GM12878 (cell line): ENCODE measurements around the gene TMEM86A. TPM values are rescaled to one million over a fixed set of nuclear protein-coding genes. Genes with fewer than 3 reads are reported as not detected.

Source experiments
- ATAC-seq: fragments of 200-7000 bp; cut with Tn5 transposase; 3 replicates; pipeline ENCODE4 v1.9.1; 2020; ENCODE audit warnings: mild to moderate bottlenecking, moderate library complexity
- BruUV-seq: library from RNA; stranded (reverse); fragments of 400-500 nt; replicated peaks from 2 replicates; lab custom pipeline; 2021; lab: Mats Ljungman, UMichigan
- CTCF ChIA-PET: fragments of 300-600 bp; sonication (Branson Sonifier 250); formaldehyde crosslinking; extraction: SDS; loops from one replicate; lab custom pipeline; 2021; ENCODE audit warnings: inconsistent platforms; lab: Yijun Ruan, JAX
- POLR2A ChIA-PET: fragments of 350-600 bp; formaldehyde crosslinking; extraction: SDS; loops from one replicate; lab custom pipeline; 2021; ENCODE audit warnings: inconsistent platforms; lab: Charles Lee
- RAD21 ChIA-PET: fragments of 300-600 bp; sonication (Branson Sonifier 250); formaldehyde crosslinking; loops from one replicate; lab custom pipeline; 2023; ENCODE audit warnings: antibody characterized with exemption; ENCODE audit not compliant: unreplicated experiment; lab: Charles Lee
- SMC1A ChIA-PET: fragments of 300-600 bp; sonication (Branson Sonifier 250); formaldehyde crosslinking; loops from one replicate; lab custom pipeline; 2023; ENCODE audit not compliant: unreplicated experiment, uncharacterized antibody; lab: Charles Lee
- DNase-seq: peaks from one replicate; pipeline ENCODE4 v3.0.0-alpha.2; 2011; ENCODE audit warnings: low read depth, low spot score
- FAIRE-seq: peaks from 3 replicates; lab custom pipeline; 2011; peaks lifted over from hg19 to GRCh38; lab: Jason Lieb, UNC
- H2AFZ ChIP-seq: 2 replicates; pipeline ENCODE4 v1.6.0; 2011; ENCODE audit warnings: low read depth, low read length, control low read depth; ENCODE audit not compliant: control insufficient read depth
- H3K27ac ChIP-seq: 2 replicates; pipeline ENCODE4 v1.5.1; 2011; ENCODE audit warnings: control low read depth; ENCODE audit not compliant: control insufficient read depth, insufficient read depth
- H3K27me3 ChIP-seq, 2 experiments: replicated peaks in 1 of 2; 2 replicates each; pipeline versions ENCODE4 v1.6.0 to v1.6.1; 2011; ENCODE audit warnings: low read length in 1 of 2; ENCODE audit not compliant: control insufficient read depth in 2 of 2, insufficient read depth in 2 of 2
- H3K36me3 ChIP-seq, 2 experiments: 2 replicates each; pipeline ENCODE4 v1.5.1; 2011; ENCODE audit warnings: low read length in 1 of 2; ENCODE audit not compliant: control insufficient read depth in 2 of 2, insufficient read depth in 2 of 2
- H3K4me1 ChIP-seq: 2 replicates; pipeline ENCODE4 v1.6.1; 2011; ENCODE audit warnings: mild to moderate bottlenecking, low read length, moderate library complexity, mixed read lengths; ENCODE audit not compliant: control insufficient read depth, insufficient read depth
- H3K4me2 ChIP-seq: 2 replicates; pipeline ENCODE4 v1.6.0; 2011; ENCODE audit warnings: control low read depth; ENCODE audit not compliant: control insufficient read depth, insufficient read depth
- H3K4me3 ChIP-seq: fragments of 200-600 bp; sonication (generic); 2 replicates; pipeline ENCODE4 v1.5.1; 2016
- H3K79me2 ChIP-seq: 2 replicates; pipeline ENCODE4 v1.6.0; 2011; ENCODE audit warnings: low read length; ENCODE audit not compliant: control insufficient read depth, insufficient read depth
- H3K9ac ChIP-seq: 2 replicates; pipeline ENCODE4 v1.8.0; 2011; ENCODE audit warnings: low read length, control low read depth, mixed read lengths; ENCODE audit not compliant: control insufficient read depth, insufficient read depth
- H3K9me3 ChIP-seq: replicated peaks from 3 replicates; pipeline ENCODE4 v1.5.1; 2011; ENCODE audit warnings: mild to moderate bottlenecking, low read length; ENCODE audit not compliant: control insufficient read depth, insufficient read depth
- H4K20me1 ChIP-seq: 2 replicates; pipeline ENCODE4 v1.6.0; 2011; ENCODE audit not compliant: control insufficient read depth, insufficient read depth
- CBX3 ChIP-seq: fragments of 200-600 bp; sonication (generic); IDR thresholded peaks from 2 replicates; pipeline ENCODE4 v1.6.1; 2016; ENCODE audit warnings: low read depth, borderline replicate concordance
- CHD2 ChIP-seq: IDR thresholded peaks from 2 replicates; pipeline ENCODE4 v1.6.1; 2011; ENCODE audit warnings: low read depth, low read length, improper control_type of control experiment, borderline replicate concordance
- CREB1 ChIP-seq: IDR thresholded peaks from 2 replicates; pipeline ENCODE4 v1.6.1; 2012; ENCODE audit warnings: low read depth, mild to moderate bottlenecking, inconsistent platforms
- ELK1 ChIP-seq: IDR thresholded peaks from 2 replicates; pipeline ENCODE4 v1.6.1; 2012; ENCODE audit warnings: low read depth, low read length, improper control_type of control experiment
- EZH2 ChIP-seq: IDR thresholded peaks from 2 replicates; pipeline ENCODE4 v1.6.1; 2012; ENCODE audit warnings: low read depth, mild to moderate bottlenecking, control low read depth, inconsistent platforms, low read length, borderline replicate concordance; ENCODE audit not compliant: control insufficient read depth
- GATAD2B ChIP-seq: fragments of 450-650 bp; conservative IDR thresholded peaks from 2 replicates; pipeline ENCODE4 v1.6.1; 2017; ENCODE audit warnings: low read depth, mild to moderate bottlenecking, moderate library complexity
- MLLT1 ChIP-seq: fragments of 450-650 bp; IDR thresholded peaks from 2 replicates; pipeline ENCODE4 v1.6.1; 2016; ENCODE audit warnings: mild to moderate bottlenecking
- MTA2 ChIP-seq: fragments of 450-650 bp; IDR thresholded peaks from 2 replicates; pipeline ENCODE4 v1.6.1; 2016; ENCODE audit warnings: low read depth, mild to moderate bottlenecking, moderate library complexity
- NFXL1 ChIP-seq: fragments of 450-650 bp; IDR thresholded peaks from 2 replicates; pipeline ENCODE4 v1.6.1; 2017; ENCODE audit warnings: antibody characterized with exemption, mild to moderate bottlenecking, borderline replicate concordance
- NRF1 ChIP-seq: conservative IDR thresholded peaks from 2 replicates; pipeline ENCODE4 v1.6.1; 2011; ENCODE audit warnings: mild to moderate bottlenecking, low read depth, low read length, improper control_type of control experiment
- SMARCA5 ChIP-seq: fragments of 450-650 bp; IDR thresholded peaks from 2 replicates; pipeline ENCODE4 v1.6.1; 2017; ENCODE audit warnings: mild to moderate bottlenecking
- YY1 ChIP-seq: IDR thresholded peaks from 2 replicates; pipeline ENCODE4 v1.6.1; 2011; ENCODE audit warnings: low read depth, mild to moderate bottlenecking, low read length
- ZBTB40 ChIP-seq: fragments of 450-650 bp; IDR thresholded peaks from 2 replicates; pipeline ENCODE4 v1.6.1; 2016; ENCODE audit warnings: mild to moderate bottlenecking, moderate library complexity, borderline replicate concordance
- WGBS: methylation state at CpG from one replicate; pipeline ENCODE4 v1.1.6; 2016; ENCODE audit warnings: low lambda C conversion rate; ENCODE audit not compliant: insufficient replicate concordance, insufficient coverage; ENCODE audit errors: missing lambda C conversion rate; 5-methylcytosine and 5-hydroxymethylcytosine counted together
- in situ Hi-C: fragments of 300-500 bp; cut with MboI; formaldehyde crosslinking; loops from 9 replicates; pipeline ENCODE4 v1.14.3; 2018; ENCODE audit warnings: mixed read lengths
- intact Hi-C: fragments of 100-400 bp; cut with micrococcal nuclease; formaldehyde crosslinking; loops from one replicate; pipeline ENCODE4 v1.14.2; 2022; ENCODE audit not compliant: unreplicated experiment
- polyA plus RNA-seq, 11 experiments: library from polyadenylated mRNA; depleted of rRNA in 4 of 11; unstranded in 6 of 11; stranded (reverse) in 5 of 11; fragments of >200 nt; fragmentation: Nextera tagmentation in 4 of 11; fragmentation: Illumina TruSeq in 1 of 11; extraction: Ambion mirVana in 4 of 11; extraction: Trizol in 1 of 11; gene quantifications; 1 replicate in 1 of 11; 2 replicates in 10 of 11; pipeline versions ENCODE4 v1.2.1 to v1.2.3, GENCODE V29; 2011 to 2016; ENCODE audit warnings: inconsistent platforms in 2 of 11, missing spikeins in 2 of 11, low read depth in 1 of 11
- total RNA-seq, 4 experiments: library from RNA; depleted of rRNA in 3 of 4; stranded (reverse); fragments of >200 nt in 3 of 4; fragmentation: Illumina TruSeq in 1 of 4; extraction: Trizol in 1 of 4; gene quantifications; 2 replicates each; pipeline versions ENCODE4 v1.2.1 to v1.2.3, GENCODE V29; 2013 to 2021

Gene TMEM86A
- total and polyA plus RNA-seq, 10 of the 15 experiments (the other 5 are each of a cell fraction or from before 2014, with no cell fraction given): 0.01 to 0.11 (median 0.06) TPM; not detected in 7

GRCh38 chr11:18700375-18700774, 1.8 kb downstream of the TMEM86A start:
- H3K36me3 ChIP-seq: no peaks in the 10 kb centered on the region
- POLR2A ChIA-PET: no interaction called here
- TF ChIP-seq YY1: no peak
- TF ChIP-seq CBX3: no peak
- TF ChIP-seq SMARCA5: no peak
- TF ChIP-seq ZBTB40: no peak
- TF ChIP-seq EZH2: no peak
- no peak for TF ChIP-seq CHD2
- no peak for TF ChIP-seq NRF1
- no peak for TF ChIP-seq CREB1
- no peak for TF ChIP-seq NFXL1
- no peak for TF ChIP-seq MLLT1
- TF ChIP-seq GATAD2B: no peak
- no peak for TF ChIP-seq ELK1
- TF ChIP-seq MTA2: no peak

More at GRCh38 chr11:18700375-18700774, 1.8 kb downstream of the TMEM86A start:
- BruUV-seq: no TSS peak
- CTCF ChIA-PET: interaction anchor here (0.6 to 1.4 kb wide), 2 partner anchors 21 to 847 kb away, joined by 4 to 5 read pairs; no protein-coding TSS in a partner anchor
- SMC1A ChIA-PET: no interaction called here
- DNase-seq (no peak), FAIRE-seq (no peak), ATAC-seq (no peak)
- Histone ChIP-seq H3K4me1 (peaks cover 6% of the 10 kb centered on the region; the same call in 1 of the 2 replicates), H3K4me2 (no peak overlapping the region), H3K27me3 (peaks cover 7 to 16% of the 10 kb centered on the region in 2 experiments), H3K4me3 (no peak overlapping the region), H3K79me2 (no peaks in the 10 kb centered on the region), H2AFZ (no peak overlapping the region), H3K27ac (no peak overlapping the region), H3K9ac (no peak overlapping the region), H3K9me3 (no peaks in the 10 kb centered on the region), H4K20me1 (no peaks in the 10 kb centered on the region)
- in situ Hi-C loops (no loop called here), intact Hi-C loops (no loop called here)
- 17% methylated on average over 1 of the region's 1 CpG for WGBS
- RAD21 ChIA-PET: no interaction called here
